ENCODE data around the gene NOD2.

- TF ChIP-seq EP300 (IDR thresholded peaks at IDR 0.05; ENCODE audit: low read depth) (no peak), POLR2A (IDR thresholded peaks at IDR 0.05) (no peak), POLR2AphosphoS5 (IDR thresholded peaks at IDR 0.05) (no peak)
Measured at GRCh38 chr16:50695017-50696000, 1.9 kb downstream of the NOD2 start.

All from transverse colon (tissue), 3 donors.